G401.6 (cell line): ENCODE measurements around the gene SUGCT.
A peak's percentile ranks its signal among the peaks of the same experiment; 100 is the strongest.

Source experiments
- FAIRE-seq: peaks from 2 replicates; lab custom pipeline; 2012; peaks lifted over from hg19 to GRCh38; lab: Jason Lieb, UNC

Gene SUGCT

GRCh38 chr7:40881405-40881926 is 746.7 kb downstream of the SUGCT start:
- FAIRE-seq: no peak

DNA sequence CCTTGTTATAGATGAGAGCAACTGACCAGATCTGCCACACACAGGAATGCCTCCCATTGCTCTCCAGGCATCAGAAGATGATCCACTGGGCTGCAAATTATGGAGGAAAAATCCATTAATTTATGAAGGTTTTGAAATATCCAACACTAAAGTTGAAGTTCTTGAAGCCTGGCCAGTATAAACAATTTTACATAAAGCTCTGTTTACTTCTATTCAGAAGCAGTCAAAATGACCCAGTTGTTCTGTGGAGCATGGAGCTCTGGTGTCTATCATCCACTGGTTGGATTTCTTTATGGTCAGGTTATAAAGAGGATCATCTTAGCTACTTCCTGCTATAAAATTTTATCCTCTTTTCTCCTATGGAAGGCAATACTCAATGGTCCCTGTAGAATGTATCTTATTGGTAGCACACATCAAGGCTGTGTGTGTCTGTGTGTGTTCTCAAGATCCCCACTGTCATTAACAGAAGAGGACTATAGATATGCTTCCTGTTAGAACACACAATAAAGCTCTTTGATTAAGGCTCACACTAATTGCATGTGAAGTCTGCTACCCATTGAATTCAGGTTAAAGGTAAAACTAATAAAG is 747.4 kb downstream of the SUGCT start:
- FAIRE-seq: no peak

- no peak for FAIRE-seq
Observed at GRCh38 chr7:40883826-40884225, 749.0 kb downstream of the SUGCT start.

- FAIRE-seq: no peak
Observed at GRCh38 chr7:40884241-40884640, 749.4 kb downstream of the SUGCT start.

DNA sequence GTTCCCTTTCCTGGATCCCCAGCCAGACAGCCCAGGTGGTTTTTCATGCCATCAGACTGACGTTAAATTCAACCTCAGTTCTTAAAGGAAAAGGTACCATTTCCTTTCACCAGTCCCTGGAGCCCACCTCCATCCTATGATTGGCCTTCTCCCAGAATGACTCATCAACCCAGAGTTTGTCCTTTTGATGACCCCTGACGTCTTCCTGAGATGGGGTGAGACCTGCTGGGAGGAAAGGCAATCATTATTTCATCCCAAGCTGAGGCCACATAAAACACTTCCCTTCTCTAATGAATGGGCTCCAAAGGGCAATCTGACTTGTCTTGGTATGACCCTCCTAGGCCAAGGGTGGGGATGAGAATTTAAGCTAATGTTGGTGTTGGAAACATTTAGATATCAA is 750.7 kb downstream of the SUGCT start:
- FAIRE-seq: no peak

DNA sequence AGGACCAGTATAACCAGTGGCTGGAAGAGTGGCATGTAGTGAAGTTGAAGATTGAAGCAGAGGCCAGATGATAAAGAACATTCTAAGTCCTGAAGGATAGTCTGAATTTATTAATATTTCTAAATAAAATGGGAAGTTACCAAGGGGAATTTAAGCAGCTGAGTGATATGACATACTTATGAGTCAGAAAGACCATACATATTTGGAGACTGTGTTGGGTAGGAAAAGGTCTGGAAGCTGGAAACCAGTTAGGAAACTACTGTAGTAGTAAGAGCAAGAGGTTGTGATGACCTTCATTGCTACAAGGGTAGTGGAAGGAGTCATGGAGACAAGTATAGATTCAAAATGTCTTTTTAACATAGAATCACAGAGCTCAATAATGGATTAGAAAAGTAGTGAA is 752.3 kb downstream of the SUGCT start:
- no peak for FAIRE-seq

- FAIRE-seq: no peak
Observed at GRCh38 chr7:40888499-40888898, 753.7 kb downstream of the SUGCT start.

DNA sequence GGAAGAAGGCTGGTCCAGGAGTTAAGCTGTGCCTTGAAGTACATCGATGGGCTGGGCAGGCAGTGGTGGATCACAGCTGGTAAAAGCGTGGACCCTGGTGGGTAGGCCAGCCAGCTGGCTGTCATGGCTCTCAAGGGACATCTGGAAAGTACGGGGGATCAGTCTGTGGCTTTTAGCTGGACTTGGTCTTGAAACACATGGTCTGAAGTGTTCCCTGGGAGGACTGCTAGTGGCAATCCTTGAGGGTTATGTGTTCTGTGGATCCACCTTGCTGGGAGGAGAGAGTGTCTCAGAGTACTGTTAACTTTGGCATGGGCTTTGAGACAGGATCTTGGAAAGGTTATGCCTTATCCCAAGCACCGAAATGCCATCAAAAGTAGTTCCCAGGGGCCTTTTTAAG is 754.3 kb downstream of the SUGCT start:
- no peak for FAIRE-seq

- FAIRE-seq: no peak
Observed at GRCh38 chr7:40889539-40889938, 754.7 kb downstream of the SUGCT start.

DNA sequence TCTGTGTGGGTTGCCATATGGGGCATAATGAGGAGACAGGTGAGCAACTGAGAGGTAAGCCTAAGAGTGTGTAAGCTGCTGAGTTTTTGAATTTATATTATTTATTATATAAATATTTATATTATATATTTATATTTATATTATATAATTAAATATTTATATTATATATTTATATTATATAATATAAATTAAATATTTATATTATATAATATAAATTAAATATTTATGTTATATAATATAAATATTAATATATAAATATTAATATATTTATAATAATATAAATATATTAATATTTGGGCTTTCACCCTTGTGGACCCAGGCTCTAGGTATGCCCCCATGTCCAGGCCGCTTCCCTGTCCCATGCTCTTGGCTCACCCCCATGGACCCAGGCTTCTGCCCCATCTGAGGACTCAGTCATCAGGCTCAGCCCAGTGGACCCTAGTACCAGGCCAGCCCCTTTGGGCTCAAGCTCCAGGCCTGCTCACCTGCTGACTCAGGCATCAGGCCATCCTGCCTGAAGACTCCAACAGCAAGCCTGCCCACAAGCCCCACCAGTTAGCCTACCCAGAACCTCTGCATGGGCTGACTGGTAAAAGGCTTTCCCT is 755.4 kb downstream of the SUGCT start:
- FAIRE-seq: peak; percentile 93

- no peak for FAIRE-seq
Observed at GRCh38 chr7:40891232-40891631, 756.4 kb downstream of the SUGCT start.

- no peak for FAIRE-seq
Observed at GRCh38 chr7:40899151-40899550, 764.3 kb downstream of the SUGCT start.

- FAIRE-seq: no peak
Observed at GRCh38 chr7:40899636-40900507, 765.1 kb downstream of the SUGCT start.

DNA sequence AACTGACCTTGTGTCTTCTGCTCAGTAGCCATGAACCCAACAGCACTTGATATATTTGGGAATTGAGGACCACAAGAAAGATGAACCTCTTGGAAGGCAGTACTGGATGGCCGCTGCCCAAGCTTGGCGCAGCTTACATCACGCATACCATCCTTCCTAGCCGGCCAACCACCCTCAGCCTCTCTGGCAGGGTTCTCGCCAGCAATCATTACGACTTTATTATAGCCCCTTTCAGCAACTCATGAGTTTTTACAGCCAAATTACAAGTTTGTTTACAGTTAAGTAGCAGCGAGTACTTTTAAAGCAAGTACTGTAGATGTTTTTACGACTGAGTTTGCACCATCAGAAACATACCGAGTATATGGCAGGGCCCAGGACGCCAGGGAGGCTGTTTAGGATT is 769.1 kb downstream of the SUGCT start:
- no peak for FAIRE-seq

GRCh38 chr7:40907286-40907685 is 772.5 kb downstream of the SUGCT start:
- FAIRE-seq: no peak

- no peak for FAIRE-seq
Observed at GRCh38 chr7:40909346-40909980, 774.7 kb downstream of the SUGCT start.
